Measurements from ENCODE around the gene RNF220.

RNF220 gene

DNA sequence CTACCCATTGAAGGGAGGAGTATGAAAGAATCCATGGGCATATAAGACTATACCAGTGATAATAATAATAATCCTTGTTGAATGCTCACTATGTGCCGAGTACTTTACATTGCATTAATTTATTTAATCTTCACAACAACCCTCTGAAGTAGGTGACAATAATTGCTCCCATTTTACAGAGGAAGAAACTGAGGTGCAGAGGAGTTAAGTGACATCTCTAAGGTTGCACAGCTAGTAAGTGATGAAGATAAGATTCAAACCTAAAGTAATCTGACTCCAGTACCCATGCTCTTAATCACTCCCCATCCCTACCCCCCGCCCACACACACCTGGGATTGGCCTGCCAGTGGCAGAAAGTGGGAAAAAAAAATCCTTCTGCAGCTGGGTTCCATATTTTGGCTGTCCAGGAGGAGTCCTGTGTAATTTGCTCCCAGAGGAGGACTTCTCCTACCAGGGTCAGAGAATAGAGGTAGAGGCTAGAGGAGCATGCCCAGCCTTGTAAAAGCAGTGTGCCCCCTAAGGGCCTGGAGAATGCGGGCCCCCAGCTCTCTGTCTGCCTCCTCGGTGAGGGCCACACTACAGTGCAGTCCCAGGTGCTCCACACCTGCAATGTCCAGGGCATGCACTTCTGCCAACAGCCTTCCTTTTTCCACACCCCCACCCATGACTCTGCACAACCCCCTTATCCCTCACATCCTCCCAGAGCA lies 211.4 kb downstream of the RNF220 start:
- Histone ChIP-seq H3K27me3 (replicated peaks in 2 of 5; ENCODE audit: control insufficient read depth in 4 of 5, insufficient read depth in 5 of 5, low read length in 4 of 5) (no peaks in the 10 kb centered on the region), H3K9me3 (ENCODE audit: control extremely low read depth in 1 of 5, control insufficient read depth in 4 of 5, insufficient read depth in 2 of 5, low read depth in 1 of 5, low read length in 4 of 5) (no peaks in the 10 kb centered on the region), H3K36me3 (ENCODE audit: control insufficient read depth in 4 of 4, insufficient read depth in 4 of 4, low read length in 3 of 4) (peaks cover 9 to 70% (median 43%) of the 10 kb centered on the region in 4 experiments), H3K4me1 (ENCODE audit: control extremely low read depth in 1 of 4, control insufficient read depth in 4 of 4, insufficient read depth in 4 of 4, low read length in 3 of 4) (no peaks in the 10 kb centered on the region), H3K4me3 (ENCODE audit: control insufficient read depth in 1 of 7, extremely low read depth in 1 of 7, insufficient read depth in 4 of 7, low read depth in 2 of 7, low read length in 6 of 7) (no peak overlapping the region), H3K27ac (ENCODE audit: insufficient read depth in 1 of 2, low read depth in 1 of 2, low read length in 2 of 2, poor library complexity in 1 of 2, severe bottlenecking in 2 of 2) (no peak overlapping the region)
- WGBS (ENCODE audit: insufficient coverage) = 100% methylated on average over 2 of the region's 4 CpGs
- CTCF ChIA-PET = interaction anchor here (1.0 to 1.9 kb wide), 5 partner anchors 16 to 377 kb away, joined by 3 to 5 read pairs (median 4); no protein-coding TSS in a partner anchor
- POLR2A ChIA-PET = interaction anchor here (0.6 kb wide), 1 partner anchor 295 kb away, joined by 3 read pairs; no protein-coding TSS in a partner anchor
- no peak for DNase-seq

DNA sequence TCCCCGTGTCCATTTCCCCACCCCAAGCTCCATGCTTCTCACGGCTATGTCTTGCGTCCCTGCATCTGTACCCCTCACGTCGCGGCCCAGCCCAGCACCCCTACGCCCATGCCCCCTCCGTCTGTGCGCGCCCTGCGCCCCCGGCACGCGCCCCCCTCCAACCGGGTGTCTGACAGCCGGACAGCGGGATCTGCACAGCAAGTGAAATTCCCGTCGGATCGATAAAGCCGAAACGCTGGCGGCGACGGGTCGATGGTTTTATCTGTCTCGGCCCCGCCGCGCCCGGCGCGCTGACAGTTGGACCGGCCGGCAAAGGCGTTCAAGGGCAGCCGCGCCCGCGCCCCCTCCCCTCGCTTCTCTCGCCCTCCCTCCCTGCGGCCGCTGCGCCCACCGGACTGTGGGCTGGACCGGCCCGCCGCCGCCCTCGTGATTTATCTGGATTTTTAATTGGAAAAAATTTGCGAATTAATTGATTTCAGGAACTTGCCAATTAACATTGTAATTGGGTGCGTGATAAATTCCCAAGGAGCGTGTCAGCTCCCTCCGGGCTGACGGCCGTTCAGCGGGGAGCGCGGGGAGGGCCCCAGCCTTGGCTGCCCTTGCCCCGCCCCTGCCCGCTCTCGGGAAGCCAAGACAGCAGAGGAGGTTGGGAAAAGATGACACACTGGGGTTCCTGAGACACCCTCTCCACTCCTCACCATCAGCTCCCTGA lies 212.1 kb downstream of the RNF220 start:
- Histone ChIP-seq H3K4me1 (ENCODE audit: control extremely low read depth in 1 of 4, control insufficient read depth in 4 of 4, insufficient read depth in 4 of 4, low read length in 3 of 4) (no peaks in the 10 kb centered on the region), H3K36me3 (ENCODE audit: control insufficient read depth in 4 of 4, insufficient read depth in 4 of 4, low read length in 3 of 4) (peaks cover 7 to 71% (median 47%) of the 10 kb centered on the region in 4 experiments), H3K4me3 (ENCODE audit: control insufficient read depth in 1 of 7, extremely low read depth in 1 of 7, insufficient read depth in 4 of 7, low read depth in 2 of 7, low read length in 6 of 7) (no peak overlapping the region), H3K27me3 (replicated peaks in 2 of 5; ENCODE audit: control insufficient read depth in 4 of 5, insufficient read depth in 5 of 5, low read length in 4 of 5) (no peaks in the 10 kb centered on the region), H3K9me3 (ENCODE audit: control extremely low read depth in 1 of 5, control insufficient read depth in 4 of 5, insufficient read depth in 2 of 5, low read depth in 1 of 5, low read length in 4 of 5) (no peaks in the 10 kb centered on the region), H3K27ac (ENCODE audit: insufficient read depth in 1 of 2, low read depth in 1 of 2, low read length in 2 of 2, poor library complexity in 1 of 2, severe bottlenecking in 2 of 2) (no peak overlapping the region)
- WGBS (ENCODE audit: insufficient coverage) = 97% methylated on average over 37 of the region's 63 CpGs
- CTCF ChIA-PET = interaction anchor here (1.9 kb wide), 1 partner anchor 16 kb away, joined by 4 read pairs; no protein-coding TSS in a partner anchor
- DNase-seq = no peak
- POLR2A ChIA-PET = no interaction called here

DNA sequence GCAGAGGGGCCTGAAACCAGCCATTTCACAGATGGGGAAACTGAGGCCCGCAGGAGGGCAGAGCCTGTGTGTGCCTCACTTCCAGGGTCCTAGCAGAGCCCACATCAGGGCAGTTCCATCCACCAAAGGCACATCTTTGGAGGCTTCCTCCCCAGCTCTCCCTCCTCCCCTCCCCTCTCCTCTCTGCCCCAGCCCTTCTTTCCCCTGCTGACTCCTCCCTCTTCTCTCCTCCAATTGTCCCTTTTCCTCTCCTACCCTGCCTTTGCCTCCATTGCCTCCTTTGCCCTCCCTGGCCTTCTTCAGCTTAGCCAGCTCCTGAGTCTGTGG lies 212.6 kb downstream of the RNF220 start:
- H3K36me3 ChIP-seq (ENCODE audit: control insufficient read depth in 4 of 4, insufficient read depth in 4 of 4, low read length in 3 of 4) = peaks cover 6 to 76% (median 51%) of the 10 kb centered on the region in 4 experiments
- H3K27ac ChIP-seq (ENCODE audit: insufficient read depth in 1 of 2, low read depth in 1 of 2, low read length in 2 of 2, poor library complexity in 1 of 2, severe bottlenecking in 2 of 2) = no peak overlapping the region
- no peak for DNase-seq
- ChIA-PET CTCF (no interaction called here), POLR2A (no interaction called here)
- no peaks in the 10 kb centered on the region for H3K9me3 ChIP-seq (ENCODE audit: control extremely low read depth in 1 of 5, control insufficient read depth in 4 of 5, insufficient read depth in 2 of 5, low read depth in 1 of 5, low read length in 4 of 5)
- H3K4me1 ChIP-seq (ENCODE audit: control extremely low read depth in 1 of 4, control insufficient read depth in 4 of 4, insufficient read depth in 4 of 4, low read length in 3 of 4) = no peaks in the 10 kb centered on the region
- 100% methylated on average over 1 of the region's 1 CpG for WGBS (ENCODE audit: insufficient coverage)
- H3K27me3 ChIP-seq (replicated peaks in 2 of 5; ENCODE audit: control insufficient read depth in 4 of 5, insufficient read depth in 5 of 5, low read length in 4 of 5) = no peaks in the 10 kb centered on the region
- no peak overlapping the region for H3K4me3 ChIP-seq (ENCODE audit: control insufficient read depth in 1 of 7, extremely low read depth in 1 of 7, insufficient read depth in 4 of 7, low read depth in 2 of 7, low read length in 6 of 7)

DNA sequence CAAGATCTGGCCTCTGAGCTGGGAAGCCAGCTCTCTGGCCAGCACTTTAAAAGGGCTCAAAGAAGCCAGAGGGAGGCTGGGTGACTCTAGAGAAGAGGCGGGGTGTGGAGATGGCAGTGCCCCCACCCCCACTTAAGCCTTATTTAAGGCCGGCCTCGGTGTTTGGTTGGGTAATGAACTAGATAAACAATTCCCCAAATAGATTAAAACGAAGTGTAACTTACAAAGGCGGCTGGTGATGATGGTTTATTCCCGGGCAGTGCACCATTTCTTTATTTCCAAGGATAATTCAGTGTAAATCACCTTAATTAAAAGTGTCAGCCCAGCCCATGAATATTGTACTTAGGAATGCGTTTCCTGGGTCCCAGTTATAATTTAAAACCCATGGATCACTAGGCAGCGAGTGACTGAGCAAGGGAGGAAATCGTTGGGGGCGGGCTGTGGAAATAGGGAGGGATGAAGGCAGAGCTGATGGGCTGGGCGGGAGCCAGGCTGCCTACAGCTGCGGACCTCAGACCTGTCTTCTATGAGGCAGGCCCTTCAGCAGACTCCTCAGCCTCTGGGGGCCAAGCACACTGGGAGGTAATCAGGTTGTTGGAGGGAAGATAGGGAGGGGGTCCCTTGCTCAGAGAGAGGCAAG lies 214.3 kb downstream of the RNF220 start:
- ChIA-PET POLR2A (no interaction called here), CTCF (interaction anchor here (0.9 to 1.1 kb wide), 2 partner anchors 12 to 34 kb away, joined by 3 to 4 read pairs; no protein-coding TSS in a partner anchor)
- DNase-seq = no peak
- Histone ChIP-seq H3K27me3 (replicated peaks in 2 of 5; ENCODE audit: control insufficient read depth in 4 of 5, insufficient read depth in 5 of 5, low read length in 4 of 5) (no peaks in the 10 kb centered on the region), H3K4me3 (ENCODE audit: control insufficient read depth in 1 of 7, extremely low read depth in 1 of 7, insufficient read depth in 4 of 7, low read depth in 2 of 7, low read length in 6 of 7) (no peak overlapping the region), H3K36me3 (ENCODE audit: control insufficient read depth in 4 of 4, insufficient read depth in 4 of 4, low read length in 3 of 4) (peaks cover 4 to 86% (median 54%) of the 10 kb centered on the region in 4 experiments), H3K4me1 (ENCODE audit: control extremely low read depth in 1 of 4, control insufficient read depth in 4 of 4, insufficient read depth in 4 of 4, low read length in 3 of 4) (no peaks in the 10 kb centered on the region), H3K27ac (ENCODE audit: insufficient read depth in 1 of 2, low read depth in 1 of 2, low read length in 2 of 2, poor library complexity in 1 of 2, severe bottlenecking in 2 of 2) (peak overlapping the region in 1 of 2 experiments; percentile 20), H3K9me3 (ENCODE audit: control extremely low read depth in 1 of 5, control insufficient read depth in 4 of 5, insufficient read depth in 2 of 5, low read depth in 1 of 5, low read length in 4 of 5) (no peaks in the 10 kb centered on the region)
- WGBS (ENCODE audit: insufficient coverage) = 88% methylated on average over 7 of the region's 12 CpGs

DNA sequence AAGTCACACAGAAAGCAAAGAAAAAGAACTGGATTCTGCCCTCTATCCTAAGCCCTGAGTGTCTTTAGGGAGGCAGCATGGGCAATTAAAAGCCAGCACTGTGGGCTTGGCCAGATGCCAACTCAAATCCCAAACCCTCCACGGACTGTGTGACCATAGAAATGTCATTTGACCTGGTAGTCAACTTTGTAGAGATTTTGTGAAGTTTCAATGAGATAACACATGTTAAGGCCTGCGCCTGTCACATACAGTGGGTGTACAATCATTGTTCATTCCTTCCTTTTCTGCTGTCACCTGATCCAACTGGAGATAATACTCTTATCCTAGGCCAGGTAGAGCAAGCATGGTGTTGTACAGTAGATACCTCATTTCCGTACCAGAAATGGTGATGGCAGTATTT lies 215.0 kb downstream of the RNF220 start:
- H3K4me1 ChIP-seq (ENCODE audit: control extremely low read depth in 1 of 4, control insufficient read depth in 4 of 4, insufficient read depth in 4 of 4, low read length in 3 of 4) = no peaks in the 10 kb centered on the region

DNA sequence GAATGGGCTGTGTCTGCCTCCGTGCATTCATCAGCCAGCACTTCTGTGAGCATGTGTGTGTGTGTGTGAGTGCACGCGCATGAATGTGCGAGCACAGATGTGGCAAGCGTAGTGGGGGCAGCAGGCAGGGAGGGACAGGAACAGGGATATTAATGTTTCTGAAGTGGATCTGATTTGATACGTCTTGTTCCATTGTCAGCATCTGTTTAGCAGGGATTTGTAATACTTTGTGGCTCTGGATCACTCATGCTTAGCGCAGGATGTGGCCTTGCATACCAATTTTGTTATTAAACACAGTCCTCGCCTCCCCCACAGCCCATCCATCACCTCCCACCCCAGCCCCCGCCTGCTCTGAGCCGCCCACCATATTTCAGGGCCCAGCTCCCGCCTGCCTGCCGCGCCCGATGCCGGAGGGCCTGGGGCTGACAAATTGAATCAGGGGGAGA lies 216.8 kb downstream of the RNF220 start:
- H3K27ac ChIP-seq (ENCODE audit: insufficient read depth in 1 of 2, low read depth in 1 of 2, low read length in 2 of 2, poor library complexity in 1 of 2, severe bottlenecking in 2 of 2) = no peak overlapping the region
- H3K36me3 ChIP-seq (ENCODE audit: control insufficient read depth in 4 of 4, insufficient read depth in 4 of 4, low read length in 3 of 4) = peaks cover 3 to 82% (median 52%) of the 10 kb centered on the region in 4 experiments
- H3K9me3 ChIP-seq (ENCODE audit: control extremely low read depth in 1 of 5, control insufficient read depth in 4 of 5, insufficient read depth in 2 of 5, low read depth in 1 of 5, low read length in 4 of 5) = no peaks in the 10 kb centered on the region
- CTCF ChIA-PET = interaction anchor here (0.5 to 1.5 kb wide), 2 partner anchors 31 to 80 kb away, joined by 3 to 6 read pairs; no protein-coding TSS in a partner anchor
- H3K27me3 ChIP-seq (replicated peaks in 2 of 5; ENCODE audit: control insufficient read depth in 4 of 5, insufficient read depth in 5 of 5, low read length in 4 of 5) = no peaks in the 10 kb centered on the region
- WGBS (ENCODE audit: insufficient coverage) = 100% methylated on average over 2 of the region's 15 CpGs
- H3K4me3 ChIP-seq (ENCODE audit: control insufficient read depth in 1 of 7, extremely low read depth in 1 of 7, insufficient read depth in 4 of 7, low read depth in 2 of 7, low read length in 6 of 7) = no peak overlapping the region
- H3K4me1 ChIP-seq (ENCODE audit: control extremely low read depth in 1 of 4, control insufficient read depth in 4 of 4, insufficient read depth in 4 of 4, low read length in 3 of 4) = no peaks in the 10 kb centered on the region
- DNase-seq = no peak
- POLR2A ChIA-PET = no interaction called here

More for the DNA sequence above, 215.0 kb downstream of the RNF220 start:
- no peaks in the 10 kb centered on the region for H3K27me3 ChIP-seq (replicated peaks in 2 of 5; ENCODE audit: control insufficient read depth in 4 of 5, insufficient read depth in 5 of 5, low read length in 4 of 5)
- ChIA-PET CTCF (interaction anchor here (1.1 kb wide), 1 partner anchor 33 kb away, joined by 4 read pairs; no protein-coding TSS in a partner anchor), POLR2A (no interaction called here)
- H3K4me3 ChIP-seq (ENCODE audit: control insufficient read depth in 1 of 7, extremely low read depth in 1 of 7, insufficient read depth in 4 of 7, low read depth in 2 of 7, low read length in 6 of 7) = no peak overlapping the region
- no peak for DNase-seq
- peaks cover 3 to 85% (median 53%) of the 10 kb centered on the region in 4 experiments for H3K36me3 ChIP-seq (ENCODE audit: control insufficient read depth in 4 of 4, insufficient read depth in 4 of 4, low read length in 3 of 4)
- H3K9me3 ChIP-seq (ENCODE audit: control extremely low read depth in 1 of 5, control insufficient read depth in 4 of 5, insufficient read depth in 2 of 5, low read depth in 1 of 5, low read length in 4 of 5) = no peaks in the 10 kb centered on the region
- peak overlapping the region in 1 of 2 experiments; percentile 20 for H3K27ac ChIP-seq (ENCODE audit: insufficient read depth in 1 of 2, low read depth in 1 of 2, low read length in 2 of 2, poor library complexity in 1 of 2, severe bottlenecking in 2 of 2)
- WGBS (ENCODE audit: insufficient coverage) = 100% methylated on average over 1 of the region's 3 CpGs
